HepG2 (cell line): Measurements from ENCODE around the gene RHOD. TPM values are rescaled to one million over a fixed set of nuclear protein-coding genes. Genes with fewer than 3 reads are reported as not detected.

Source experiments
- ATAC-seq: fragments of 200-7000 bp; cut with Tn5 transposase; 3 replicates; pipeline ENCODE4 v1.9.1; 2020; ENCODE audit warnings: mild to moderate bottlenecking, moderate library complexity
- BruUV-seq: library from RNA; stranded (reverse); fragments of 400-500 nt; replicated peaks from 2 replicates; lab custom pipeline; 2021; lab: Mats Ljungman, UMichigan
- CTCF ChIA-PET: fragments of 300-600 bp; formaldehyde crosslinking; extraction: SDS; loops from one replicate; lab custom pipeline; 2021; ENCODE audit warnings: low total read pairs, inconsistent platforms, low intra/inter-chr PET ratio; lab: Yijun Ruan, JAX
- POLR2A ChIA-PET: fragments of 350-600 bp; sonication (Branson Sonifier 250); formaldehyde crosslinking; loops from one replicate; lab custom pipeline; 2020; ENCODE audit warnings: antibody characterized with exemption, inconsistent platforms; lab: Yijun Ruan, JAX
- DNase-seq: peaks from one replicate; pipeline ENCODE4 v3.0.0-alpha.2; 2015; ENCODE audit warnings: low spot score
- FAIRE-seq: peaks from 3 replicates; lab custom pipeline; 2011; peaks lifted over from hg19 to GRCh38; lab: Jason Lieb, UNC
- H2AFZ ChIP-seq: one replicate; pipeline ENCODE4 v1.6.1; 2011; ENCODE audit warnings: low read length, inconsistent platforms
- H3K27ac ChIP-seq: fragments of 300-600 bp; 3 replicates; pipeline ENCODE4 v1.8.0; 2011; ENCODE audit warnings: mixed run types, mild to moderate bottlenecking, mixed read lengths, low read length, inconsistent platforms; ENCODE audit not compliant: insufficient read depth; ENCODE audit errors: extremely low read length
- H3K27me3 ChIP-seq, 2 experiments: fragments of 200-600 bp in 1 of 2; 2 replicates in 1 of 2; 3 replicates in 1 of 2; pipeline versions ENCODE4 v1.6.0 to v1.8.0; 2011; ENCODE audit warnings: low read length in 2 of 2, mild to moderate bottlenecking in 2 of 2, moderate library complexity in 2 of 2, inconsistent platforms in 1 of 2; ENCODE audit not compliant: insufficient read depth in 2 of 2, control insufficient read depth in 1 of 2
- H3K36me3 ChIP-seq, 2 experiments: fragments of 200-600 bp in 1 of 2; replicated peaks in 1 of 2; 2 replicates in 1 of 2; 3 replicates in 1 of 2; pipeline versions ENCODE4 v1.5.1 to v1.8.0; 2011; ENCODE audit warnings: low read length in 2 of 2, inconsistent platforms in 1 of 2; ENCODE audit not compliant: insufficient read depth in 2 of 2, control insufficient read depth in 1 of 2
- H3K4me1 ChIP-seq: 2 replicates; pipeline ENCODE4 v1.5.1; 2012; ENCODE audit warnings: low read length, inconsistent platforms; ENCODE audit not compliant: insufficient read depth
- H3K4me2 ChIP-seq: 2 replicates; pipeline ENCODE4 v1.6.0; 2011; ENCODE audit warnings: low read depth, low read length, inconsistent platforms
- H3K4me3 ChIP-seq, 3 experiments: fragments of 200-600 bp in 1 of 3; sonication (generic), shearing (Covaris generic) in 1 of 3; replicated peaks in 1 of 3; 2 replicates each; pipeline ENCODE4 v1.5.1; 2011 to 2016; ENCODE audit warnings: low read length in 3 of 3, inconsistent platforms in 2 of 3, low read depth in 2 of 3, mild to moderate bottlenecking in 2 of 3, control low read depth in 1 of 3, mixed read lengths in 1 of 3; ENCODE audit not compliant: insufficient read depth in 1 of 3
- H3K79me2 ChIP-seq: one replicate; pipeline ENCODE4 v1.6.1; 2011; ENCODE audit warnings: low read length, inconsistent platforms; ENCODE audit not compliant: insufficient read depth
- H3K9ac ChIP-seq: 2 replicates; pipeline ENCODE4 v1.6.0; 2011; ENCODE audit warnings: mild to moderate bottlenecking, low read depth, low read length, inconsistent platforms; ENCODE audit not compliant: insufficient read depth
- H3K9me3 ChIP-seq: 2 replicates; pipeline ENCODE4 v1.5.1; 2012; ENCODE audit warnings: mild to moderate bottlenecking, low read length
- H4K20me1 ChIP-seq: 2 replicates; pipeline ENCODE4 v1.6.0; 2011; ENCODE audit warnings: inconsistent platforms, mild to moderate bottlenecking, low read length, moderate library complexity; ENCODE audit not compliant: insufficient read depth
- HOXD1 ChIP-seq: sonication (generic); formaldehyde crosslinking; IDR thresholded peaks from 2 replicates; pipeline ENCODE4 v1.5.0; 2020; ENCODE audit warnings: missing genetic modification reagents
- KLF13 ChIP-seq: sonication (generic); formaldehyde crosslinking; IDR thresholded peaks from 2 replicates; pipeline ENCODE4 v1.4.0; 2020; ENCODE audit warnings: mild to moderate bottlenecking, missing genetic modification reagents
- MEIS2 ChIP-seq: sonication (generic); formaldehyde crosslinking; IDR thresholded peaks from 2 replicates; pipeline ENCODE4 v1.9.0; 2021; ENCODE audit warnings: mild to moderate bottlenecking, missing genetic modification reagents
- PRDM15 ChIP-seq: sonication (generic); formaldehyde crosslinking; IDR thresholded peaks from 2 replicates; pipeline ENCODE4 v1.4.0; 2020; ENCODE audit warnings: missing genetic modification reagents
- RARA ChIP-seq: IDR thresholded peaks from 2 replicates; pipeline ENCODE4 v1.6.1; 2016; ENCODE audit warnings: missing genetic modification reagents, missing compliant biosample characterization
- SATB2 ChIP-seq: sonication (generic); formaldehyde crosslinking; IDR thresholded peaks from 2 replicates; pipeline ENCODE4 v1.5.0; 2020; ENCODE audit warnings: missing genetic modification reagents
- TGIF2 ChIP-seq: IDR thresholded peaks from 2 replicates; pipeline ENCODE4 v1.6.1; 2016; ENCODE audit warnings: control low read depth, missing compliant biosample characterization
- ZNF142 ChIP-seq: sonication (generic); formaldehyde crosslinking; IDR thresholded peaks from 2 replicates; pipeline ENCODE4 v1.4.0; 2020; ENCODE audit warnings: missing genetic modification reagents
- WGBS: methylation state at CpG from one replicate; pipeline ENCODE4 v1.1.6; 2017; ENCODE audit warnings: low lambda C conversion rate; 5-methylcytosine and 5-hydroxymethylcytosine counted together
- in situ Hi-C: cut with HindIII; loops from 2 replicates; pipeline ENCODE4 v1.10.0; 2017; ENCODE audit warnings: low pct_unique_long_range_greater_than_20kb; ENCODE audit not compliant: extremely low pct_ligation_motif_present
- intact Hi-C: fragments of 100-400 bp; cut with micrococcal nuclease; formaldehyde crosslinking; loops from one replicate; pipeline ENCODE4 v1.10.0; 2022; ENCODE audit not compliant: unreplicated experiment
- polyA plus RNA-seq, 8 experiments: library from polyadenylated mRNA; depleted of rRNA in 3 of 8; stranded (reverse) in 7 of 8; unstranded in 1 of 8; fragments of >200 nt; fragmentation: Illumina TruSeq in 4 of 8; extraction: Trizol in 4 of 8; gene quantifications; 2 replicates each; pipeline versions ENCODE4 v1.2.1 to v1.2.3, GENCODE V29; 2011 to 2016; ENCODE audit warnings: low read depth in 4 of 8, missing spikeins in 1 of 8, mixed read lengths in 1 of 8; ENCODE audit not compliant: insufficient read depth in 1 of 8
- total RNA-seq, 5 experiments: library from RNA; depleted of rRNA; stranded (reverse); fragments of >200 nt; fragmentation: Illumina TruSeq; extraction: Trizol; gene quantifications; 2 replicates each; pipeline ENCODE4 v1.2.3, GENCODE V29; 2016; ENCODE audit warnings: low read depth in 1 of 5
- TF ChIP-seq, protein P1 (sequence below): sonication (generic); formaldehyde crosslinking; IDR thresholded peaks from 2 replicates; pipeline ENCODE4 v1.5.1; 2020; ENCODE audit warnings: missing genetic modification reagents, mild to moderate bottlenecking, borderline replicate concordance
- TF ChIP-seq, protein P2 (sequence below), 2 experiments: sonication (generic) in 1 of 2; formaldehyde crosslinking in 1 of 2; IDR thresholded peaks; 2 replicates each; pipeline versions ENCODE4 v1.4.0 to v1.6.1; 2018 to 2020; ENCODE audit warnings: missing genetic modification reagents in 2 of 2, borderline replicate concordance in 1 of 2, low read depth in 1 of 2, mild to moderate bottlenecking in 1 of 2, missing biosample characterization in 1 of 2

Gene RHOD
- total and polyA plus RNA-seq, 2 of the 13 experiments (the other 11 are each of a cell fraction or from before 2014, with no cell fraction given): 0.27 to 0.98 TPM

DNA sequence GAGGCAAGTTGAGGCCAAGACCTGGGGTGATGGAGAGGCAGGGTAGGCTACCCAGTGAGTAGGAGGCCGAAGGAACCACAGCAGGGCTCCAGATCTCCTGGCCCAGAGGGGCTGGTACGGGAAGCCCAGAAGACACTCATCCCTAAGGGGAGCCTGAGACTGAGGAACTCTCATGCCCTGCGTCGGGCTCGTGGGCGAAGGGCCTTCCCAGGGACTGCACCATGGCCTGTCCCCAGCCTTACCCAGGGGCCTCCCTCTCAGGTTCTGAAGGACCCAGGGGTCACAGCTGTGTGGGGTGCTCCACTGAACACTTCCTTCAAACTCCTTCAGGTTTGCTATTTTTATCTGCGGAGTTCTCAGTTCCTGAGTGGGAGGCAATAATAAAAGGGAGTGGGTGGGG is 49.5 kb upstream of the RHOD start:
- 100% methylated on average over 1 of the region's 7 CpGs for WGBS
- intact Hi-C loops: no loop called here
- in situ Hi-C loops: no loop called here
- Histone ChIP-seq H3K36me3 (no peaks in the 10 kb centered on the region), H3K4me3 (no peak overlapping the region), H3K27me3 (peaks cover 0 to 4% of the 10 kb centered on the region in 2 experiments; a peak in 1 of 5 replicates), H3K9me3 (no peaks in the 10 kb centered on the region), H3K9ac (no peak overlapping the region), H3K27ac (no peak overlapping the region), H3K79me2 (no peaks in the 10 kb centered on the region), H2AFZ (no peak overlapping the region), H3K4me1 (peaks cover 50% of the 10 kb centered on the region), H3K4me2 (no peak overlapping the region), H4K20me1 (no peaks in the 10 kb centered on the region)
- FAIRE-seq: no peak
- no peak for ATAC-seq
- ChIA-PET CTCF (no interaction called here), POLR2A (no interaction called here)
- BruUV-seq: no TSS peak
- no peak for DNase-seq
- TF ChIP-seq, protein P1, sequence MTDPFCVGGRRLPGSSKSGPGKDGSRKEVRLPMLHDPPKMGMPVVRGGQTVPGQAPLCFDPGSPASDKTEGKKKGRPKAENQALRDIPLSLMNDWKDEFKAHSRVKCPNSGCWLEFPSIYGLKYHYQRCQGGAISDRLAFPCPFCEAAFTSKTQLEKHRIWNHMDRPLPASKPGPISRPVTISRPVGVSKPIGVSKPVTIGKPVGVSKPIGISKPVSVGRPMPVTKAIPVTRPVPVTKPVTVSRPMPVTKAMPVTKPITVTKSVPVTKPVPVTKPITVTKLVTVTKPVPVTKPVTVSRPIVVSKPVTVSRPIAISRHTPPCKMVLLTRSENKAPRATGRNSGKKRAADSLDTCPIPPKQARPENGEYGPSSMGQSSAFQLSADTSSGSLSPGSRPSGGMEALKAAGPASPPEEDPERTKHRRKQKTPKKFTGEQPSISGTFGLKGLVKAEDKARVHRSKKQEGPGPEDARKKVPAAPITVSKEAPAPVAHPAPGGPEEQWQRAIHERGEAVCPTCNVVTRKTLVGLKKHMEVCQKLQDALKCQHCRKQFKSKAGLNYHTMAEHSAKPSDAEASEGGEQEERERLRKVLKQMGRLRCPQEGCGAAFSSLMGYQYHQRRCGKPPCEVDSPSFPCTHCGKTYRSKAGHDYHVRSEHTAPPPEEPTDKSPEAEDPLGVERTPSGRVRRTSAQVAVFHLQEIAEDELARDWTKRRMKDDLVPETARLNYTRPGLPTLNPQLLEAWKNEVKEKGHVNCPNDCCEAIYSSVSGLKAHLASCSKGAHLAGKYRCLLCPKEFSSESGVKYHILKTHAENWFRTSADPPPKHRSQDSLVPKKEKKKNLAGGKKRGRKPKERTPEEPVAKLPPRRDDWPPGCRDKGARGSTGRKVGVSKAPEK (CRISPR knock-in tag): no peak
- no peak for TF ChIP-seq HOXD1
- no peak for TF ChIP-seq MEIS2 (CRISPR knock-in tag)
- TF ChIP-seq KLF13: no peak
- TF ChIP-seq PRDM15 (CRISPR knock-in tag): no peak
- TF ChIP-seq, protein P2, sequence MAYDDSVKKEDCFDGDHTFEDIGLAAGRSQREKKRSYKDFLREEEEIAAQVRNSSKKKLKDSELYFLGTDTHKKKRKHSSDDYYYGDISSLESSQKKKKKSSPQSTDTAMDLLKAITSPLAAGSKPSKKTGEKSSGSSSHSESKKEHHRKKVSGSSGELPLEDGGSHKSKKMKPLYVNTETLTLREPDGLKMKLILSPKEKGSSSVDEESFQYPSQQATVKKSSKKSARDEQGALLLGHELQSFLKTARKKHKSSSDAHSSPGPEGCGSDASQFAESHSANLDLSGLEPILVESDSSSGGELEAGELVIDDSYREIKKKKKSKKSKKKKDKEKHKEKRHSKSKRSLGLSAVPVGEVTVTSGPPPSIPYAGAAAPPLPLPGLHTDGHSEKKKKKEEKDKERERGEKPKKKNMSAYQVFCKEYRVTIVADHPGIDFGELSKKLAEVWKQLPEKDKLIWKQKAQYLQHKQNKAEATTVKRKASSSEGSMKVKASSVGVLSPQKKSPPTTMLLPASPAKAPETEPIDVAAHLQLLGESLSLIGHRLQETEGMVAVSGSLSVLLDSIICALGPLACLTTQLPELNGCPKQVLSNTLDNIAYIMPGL (CRISPR knock-in tag; IDR thresholded peaks at IDR 0.05; ENCODE audit: borderline replicate concordance in 1 of 2, low read depth in 1 of 2): no peak
- TF ChIP-seq SATB2: no peak
- TF ChIP-seq TGIF2 (CRISPR knock-in tag): no peak
- TF ChIP-seq RARA: no peak
- TF ChIP-seq ZNF142: no peak
